Activated naive CD4-positive, alpha-beta T cell treated with anti-CD3 and anti-CD28 coated beads, Interleukin-2, amount 50 U/mL, for 16 hours (primary cell): Measurements from ENCODE around the gene ADGRG6.
"Not testable (repeated sequence)": the region's sequence is repeated elsewhere in the genome, so short reads cannot be mapped to it uniquely, and the experiment has no call there.

Experiments used
- DNase-seq: peaks from one replicate; pipeline ENCODE4 v3.0.0-alpha.2; 2020

ADGRG6 gene

DNA sequence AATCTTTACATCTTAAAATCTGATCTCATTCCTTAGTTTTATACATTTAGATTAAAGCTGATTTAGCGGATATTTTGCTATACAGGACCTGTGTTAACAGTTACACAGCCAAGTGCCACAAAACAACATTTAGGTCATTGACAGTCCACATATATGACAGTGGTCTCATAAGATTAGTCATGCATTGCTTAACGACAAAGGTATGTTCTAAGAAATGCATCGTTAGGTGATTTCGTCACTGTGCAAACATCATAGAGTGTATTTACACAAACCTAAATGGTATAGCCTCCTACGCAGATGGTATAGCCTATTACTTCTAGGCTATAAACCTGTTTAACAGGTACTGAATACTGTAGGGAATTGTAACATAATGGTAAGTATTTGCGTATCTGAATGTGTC lies 21.6 kb downstream of the ADGRG6 start:
- DNase-seq: no peak

DNA sequence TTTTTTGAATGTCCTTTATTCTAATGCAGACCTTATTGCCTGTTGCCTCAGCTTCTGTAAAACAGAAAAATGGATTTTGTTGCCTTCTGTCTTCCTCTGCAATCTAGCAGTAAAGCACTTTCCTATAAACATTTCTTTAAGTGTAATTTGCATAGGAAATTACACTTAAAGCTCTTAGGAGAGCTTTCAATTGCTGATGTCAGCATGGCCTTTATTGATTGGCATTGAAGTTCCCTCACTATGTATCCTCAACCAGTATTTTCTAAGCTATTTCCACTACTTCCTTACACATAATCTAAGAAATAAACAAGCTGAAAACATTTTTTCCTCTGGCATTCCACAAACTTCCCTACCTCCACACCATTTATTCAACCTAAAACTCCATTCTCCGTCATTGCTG lies 22.3 kb downstream of the ADGRG6 start:
- no peak for DNase-seq

DNA sequence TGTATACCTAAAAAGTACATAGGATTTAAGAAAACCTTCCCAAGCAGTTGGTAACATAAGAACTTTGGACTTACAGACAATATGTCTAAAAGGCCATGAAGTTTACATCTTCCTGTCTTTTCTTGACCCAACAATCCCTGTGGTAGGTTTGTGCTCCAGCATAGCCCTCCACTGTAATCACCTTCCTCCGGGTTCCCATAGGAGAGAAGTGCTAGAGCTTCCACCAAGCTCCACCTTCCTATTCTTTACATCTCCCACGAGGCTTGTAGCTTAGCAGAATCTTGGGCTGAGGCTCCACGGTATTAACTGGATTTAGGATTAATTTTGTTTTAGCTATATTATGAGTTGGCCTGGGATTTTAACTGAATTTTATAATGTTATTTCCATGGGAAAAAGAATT lies 23.3 kb downstream of the ADGRG6 start:
- no peak for DNase-seq

DNA sequence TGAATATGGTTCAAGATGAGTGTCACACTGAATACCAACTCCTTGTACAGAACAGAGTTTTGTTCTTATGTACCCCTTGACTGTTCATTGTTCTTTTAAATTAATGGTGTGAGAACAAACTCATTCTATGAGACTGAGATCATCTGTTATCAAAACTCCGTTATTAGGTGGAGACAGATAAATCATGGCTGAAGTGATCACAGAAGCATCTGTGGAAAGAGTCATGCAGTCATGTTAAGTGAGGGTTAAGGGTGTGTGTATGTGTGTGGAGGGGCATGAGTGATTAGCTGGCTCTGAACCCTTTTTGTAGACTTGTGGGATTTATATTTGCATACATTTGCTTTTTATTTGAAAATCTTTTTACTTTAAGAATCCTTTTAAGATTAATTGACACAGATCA lies 24.7 kb downstream of the ADGRG6 start:
- DNase-seq: no peak

DNA sequence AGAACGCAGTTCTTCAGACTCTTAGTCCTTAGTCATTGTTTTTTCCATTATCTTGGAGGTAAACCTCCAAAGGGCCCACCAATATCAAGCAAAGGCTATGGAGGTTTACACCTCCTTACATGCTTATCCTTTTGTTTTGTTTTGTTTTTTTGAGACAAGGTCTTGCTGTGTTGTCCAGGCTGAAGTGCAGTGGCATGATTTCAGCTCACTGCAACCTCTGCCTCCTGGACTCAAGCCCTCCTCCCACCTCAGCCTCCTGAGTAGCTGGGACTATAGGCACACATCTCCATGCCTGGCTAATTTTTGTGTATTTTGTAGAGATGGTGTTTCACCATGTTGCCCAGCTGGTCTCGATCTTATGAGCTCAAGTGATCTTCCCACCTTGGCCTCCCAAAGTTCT lies 26.3 kb downstream of the ADGRG6 start:
- no peak for DNase-seq

DNA sequence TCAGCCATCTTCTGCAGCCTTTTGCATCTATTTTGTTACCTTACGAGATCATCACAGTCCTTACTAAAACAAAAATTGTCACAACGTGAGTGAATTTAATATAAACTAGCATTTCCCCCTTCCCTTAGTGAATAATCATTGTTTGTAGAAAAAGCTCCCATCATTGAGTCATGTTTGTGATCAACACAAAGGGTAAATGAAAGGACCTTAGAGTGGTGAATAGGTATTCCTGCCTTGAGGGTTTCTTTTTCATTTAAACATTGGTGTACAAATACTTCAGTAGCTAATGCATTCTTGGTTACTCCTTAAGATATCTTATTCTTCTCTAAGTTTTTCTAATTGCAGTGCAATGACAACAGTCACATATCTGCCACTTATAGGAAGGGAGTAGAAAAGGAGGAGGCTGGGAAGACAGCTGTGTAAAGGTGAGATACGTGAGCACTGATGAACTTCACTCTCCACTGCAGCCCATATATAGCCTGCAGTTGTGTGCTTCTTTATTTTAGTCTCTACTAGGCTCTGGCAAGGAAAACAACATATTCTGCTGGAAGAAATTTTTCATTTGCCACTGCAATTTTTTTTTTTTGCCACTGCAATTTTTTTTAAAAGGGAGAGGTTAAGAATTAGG lies 27.8 kb downstream of the ADGRG6 start:
- DNase-seq: no peak

DNA sequence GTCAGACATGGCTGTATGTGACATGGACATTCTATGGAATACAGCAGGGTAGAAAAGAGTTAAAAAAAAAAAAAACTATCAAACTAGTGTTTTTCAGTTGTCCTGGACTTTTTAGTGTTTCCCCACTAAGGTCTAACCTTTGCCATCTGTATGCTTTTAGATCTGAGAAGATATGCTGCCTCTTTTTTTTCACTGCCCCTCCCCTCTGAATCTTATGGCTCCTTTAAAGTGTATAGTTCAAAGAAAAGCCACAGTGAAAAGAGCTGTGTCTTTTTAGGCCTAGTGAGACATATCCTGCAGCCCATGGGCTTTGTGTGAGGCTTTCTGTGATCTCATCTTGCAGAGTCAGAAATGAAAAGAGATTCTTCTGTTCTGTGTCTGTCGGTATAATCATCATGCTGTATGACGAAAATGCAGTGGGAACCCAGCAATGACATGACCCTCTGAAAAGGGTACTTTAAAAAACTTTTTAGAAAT lies 29.3 kb downstream of the ADGRG6 start:
- peak; percentile 21 for DNase-seq

DNA sequence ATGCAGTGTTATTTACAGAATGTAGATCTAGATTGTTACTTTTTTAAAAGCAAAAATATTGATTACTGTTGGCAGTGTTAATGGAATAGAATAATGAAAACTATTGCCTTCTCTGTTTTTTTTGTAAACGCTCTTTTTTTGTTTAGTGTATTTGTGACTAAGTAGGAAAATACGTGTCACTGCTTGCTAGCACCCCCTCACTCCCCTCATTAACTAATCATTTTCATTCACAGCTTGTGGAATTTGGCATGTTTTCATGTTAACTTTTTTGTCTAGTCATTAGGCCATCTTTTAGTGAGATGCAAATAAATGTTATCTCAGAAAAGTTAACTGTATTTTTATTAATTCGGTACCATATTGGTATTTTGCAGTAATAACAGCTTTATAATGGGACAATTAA lies 29.8 kb downstream of the ADGRG6 start:
- DNase-seq: no peak

DNA sequence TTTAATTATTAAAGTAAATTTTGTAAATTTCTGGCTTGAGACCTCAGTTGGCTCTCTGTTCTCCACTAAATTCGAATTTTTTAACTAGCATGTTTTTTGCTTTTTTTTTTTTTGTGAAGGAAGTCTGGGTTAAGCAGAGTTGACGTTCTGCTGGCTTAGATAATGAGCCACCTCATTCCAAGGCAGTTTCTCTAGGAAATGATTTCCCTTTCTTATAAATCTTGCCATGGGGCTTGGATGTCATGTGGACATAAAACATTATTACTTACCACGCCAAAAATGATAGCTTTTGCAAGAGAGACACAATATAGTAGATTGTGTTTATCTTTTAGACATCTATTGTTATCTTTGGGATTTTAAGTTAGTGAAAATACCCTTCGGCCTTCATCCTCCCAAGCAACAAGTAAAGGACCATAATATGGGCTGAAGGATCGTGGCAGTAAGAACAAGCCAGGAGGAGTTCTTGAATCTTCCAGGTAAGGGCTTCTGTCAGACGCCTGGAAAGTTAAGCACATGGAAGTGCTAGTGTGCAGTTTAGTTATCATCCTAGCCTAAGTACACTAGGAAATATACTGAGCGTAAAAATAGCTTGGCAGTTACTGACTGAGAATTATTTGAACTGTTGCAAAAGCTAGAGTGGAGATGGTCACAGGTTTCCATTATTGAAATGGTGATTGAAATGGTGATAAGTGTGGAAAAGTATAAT lies 30.7 kb downstream of the ADGRG6 start:
- DNase-seq: no peak

DNA sequence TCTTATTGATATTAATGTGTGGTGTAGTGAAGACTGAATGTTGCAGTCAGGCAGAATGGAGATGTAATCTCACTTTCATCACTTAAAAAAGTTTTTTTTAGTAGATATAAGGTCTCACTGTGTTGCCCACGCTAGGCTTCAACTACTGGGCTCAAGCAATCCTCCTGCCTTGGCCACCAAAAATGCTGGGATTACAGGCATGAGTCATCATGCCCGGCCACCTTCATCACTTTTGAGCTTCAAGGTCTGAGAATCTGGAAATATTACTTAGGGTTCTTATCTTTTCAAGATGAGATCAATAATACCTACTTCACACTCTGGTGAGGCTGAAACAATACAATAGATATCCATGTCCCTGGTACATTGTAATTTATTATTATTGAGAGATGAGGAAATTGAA lies 31.6 kb downstream of the ADGRG6 start:
- no peak for DNase-seq

DNA sequence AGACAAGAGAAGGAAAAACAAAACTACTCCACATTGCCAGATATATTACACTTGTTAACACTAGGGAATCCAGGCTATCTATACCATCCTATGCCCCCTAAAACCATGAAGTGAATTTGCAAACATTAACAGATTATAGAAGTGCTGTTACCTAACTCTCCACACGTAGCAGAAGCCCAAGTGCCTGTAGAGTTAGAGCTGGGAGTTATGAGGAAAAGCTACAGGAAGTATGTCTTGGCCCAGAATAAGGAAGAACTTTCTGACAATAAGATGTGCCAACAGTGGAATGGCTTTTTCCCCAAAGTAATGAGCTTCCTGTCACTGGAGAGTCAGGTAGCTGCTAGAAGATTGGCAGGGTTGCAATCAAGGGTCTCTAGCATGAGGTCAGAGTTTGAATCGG lies 32.5 kb downstream of the ADGRG6 start:
- DNase-seq: no peak

DNA sequence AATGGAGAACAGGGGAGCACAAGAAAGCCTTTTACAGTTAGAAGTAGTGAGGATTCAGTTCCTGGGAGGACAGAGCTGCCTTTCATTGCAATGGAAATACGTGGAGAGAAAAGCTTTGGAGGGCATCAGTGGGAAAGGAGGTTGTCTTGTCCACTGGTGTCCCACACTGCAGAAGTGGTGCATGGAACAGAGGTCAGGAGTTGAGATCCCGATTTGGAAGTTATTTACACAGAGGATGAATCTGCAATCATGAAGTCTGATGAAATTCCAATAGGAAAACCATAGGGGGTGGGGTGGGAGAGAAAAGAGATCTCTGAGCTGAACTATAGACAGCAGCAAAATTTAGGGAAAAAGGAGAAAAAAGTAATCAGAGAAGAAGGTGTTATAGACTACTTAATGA lies 33.6 kb downstream of the ADGRG6 start:
- no peak for DNase-seq

DNA sequence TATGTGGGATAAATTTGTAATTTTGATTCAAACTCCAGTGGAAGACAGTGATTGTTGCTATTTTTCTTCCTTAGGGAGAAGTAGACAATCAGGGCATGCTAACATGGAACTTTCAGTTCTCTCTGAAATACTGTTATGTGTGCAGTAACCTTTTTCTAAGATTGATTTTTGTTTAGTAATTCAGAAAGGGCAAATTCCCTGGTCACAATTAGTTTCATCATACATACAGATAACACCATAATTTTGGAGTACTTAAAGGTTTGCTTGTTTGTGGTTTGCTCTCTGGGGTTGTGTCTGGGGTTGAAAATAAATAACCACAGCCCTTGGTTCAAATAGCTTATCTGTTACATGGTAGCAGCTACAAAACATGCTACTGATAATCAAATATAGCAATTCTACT lies 34.4 kb downstream of the ADGRG6 start:
- no peak for DNase-seq

DNA sequence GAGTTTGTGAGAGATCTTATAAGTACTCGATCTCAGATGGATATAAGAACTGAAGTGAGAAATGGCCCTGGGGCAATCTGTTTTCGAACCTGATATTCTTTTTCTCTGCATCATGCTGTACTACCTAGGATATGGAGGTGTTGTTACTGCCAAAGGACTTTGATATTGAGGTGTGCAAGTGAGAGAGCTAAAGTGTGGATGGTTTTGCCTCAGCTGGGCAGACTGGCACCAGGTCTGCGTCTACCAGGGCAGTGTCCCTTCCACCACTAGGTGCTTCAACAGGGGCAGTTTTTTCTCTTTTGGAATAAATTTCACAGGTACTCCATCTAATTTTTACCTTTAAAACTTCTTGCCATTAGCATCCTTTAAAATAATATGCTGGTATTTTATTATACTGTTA lies 35.0 kb downstream of the ADGRG6 start:
- no peak for DNase-seq

DNA sequence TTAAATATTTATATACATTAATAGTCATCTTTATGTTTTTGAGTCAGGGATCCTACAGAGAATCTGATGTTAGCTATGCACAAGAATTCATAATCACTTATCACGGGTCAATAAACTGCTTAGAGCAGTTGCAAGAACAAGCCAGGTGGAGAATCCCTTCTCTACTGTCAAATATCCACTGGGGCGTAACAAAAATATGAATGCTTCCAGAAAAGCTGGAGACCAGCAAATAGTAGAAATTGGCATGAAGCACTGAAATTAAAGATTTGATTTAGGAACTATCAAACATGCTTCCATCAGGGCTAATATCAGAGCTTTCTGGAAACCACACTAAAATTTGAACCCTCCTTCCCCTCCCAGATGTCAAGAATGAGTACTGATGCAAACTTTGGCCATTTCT lies 37.3 kb downstream of the ADGRG6 start:
- no peak for DNase-seq

DNA sequence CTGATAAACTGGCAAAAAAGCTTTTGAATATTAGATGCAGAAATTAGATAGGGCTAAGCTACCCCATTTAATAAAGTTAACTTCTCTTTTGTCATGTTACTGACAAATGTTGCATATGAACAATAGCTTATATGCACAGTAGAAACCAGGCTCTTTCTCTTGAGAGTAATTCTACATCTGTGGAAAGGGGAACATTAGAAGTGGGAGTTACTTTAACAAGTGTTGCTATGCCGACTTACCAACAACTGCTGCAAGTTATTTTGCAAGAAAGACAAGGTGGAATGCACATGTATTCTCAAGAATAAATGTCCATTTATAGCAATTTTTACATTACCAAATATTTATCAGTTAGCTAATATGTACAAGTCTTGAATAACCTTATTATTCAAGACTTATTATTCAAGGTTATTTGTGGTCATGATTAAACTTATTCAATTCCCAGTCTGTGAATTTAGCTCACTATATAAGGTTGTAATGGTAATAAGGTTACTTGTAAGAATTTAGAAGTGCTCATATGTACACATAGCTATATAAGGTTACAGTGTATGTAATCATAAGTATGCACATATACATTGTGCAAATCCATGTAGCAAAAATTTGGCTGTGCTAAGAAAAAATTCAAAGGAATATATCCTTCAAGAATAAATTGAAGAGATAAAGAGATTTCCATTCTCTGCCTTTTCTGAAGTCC lies 38.3 kb downstream of the ADGRG6 start:
- no peak for DNase-seq

DNA sequence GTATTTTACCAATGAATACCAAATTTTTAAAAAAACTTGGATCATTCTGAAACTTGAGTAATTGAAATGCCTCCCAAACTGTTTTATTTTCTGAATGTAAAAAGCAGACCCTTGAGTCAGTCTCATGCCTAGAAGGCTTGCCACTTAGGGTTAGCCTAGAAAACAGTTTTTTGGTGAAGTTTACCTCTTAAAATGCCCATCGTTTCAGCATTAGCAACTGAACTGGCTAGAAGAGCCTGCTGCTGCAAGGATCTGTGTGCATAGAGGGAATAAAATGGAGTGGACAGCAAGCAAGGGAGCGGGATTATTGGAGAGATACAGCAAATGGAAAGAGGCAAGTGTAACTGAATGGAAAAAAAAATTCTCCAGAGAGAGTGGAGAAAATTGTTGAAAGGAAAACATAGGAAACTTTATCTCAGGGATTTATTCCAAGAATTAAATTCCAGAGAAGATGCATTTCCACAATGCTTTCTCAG lies 40.1 kb downstream of the ADGRG6 start:
- no peak for DNase-seq

DNA sequence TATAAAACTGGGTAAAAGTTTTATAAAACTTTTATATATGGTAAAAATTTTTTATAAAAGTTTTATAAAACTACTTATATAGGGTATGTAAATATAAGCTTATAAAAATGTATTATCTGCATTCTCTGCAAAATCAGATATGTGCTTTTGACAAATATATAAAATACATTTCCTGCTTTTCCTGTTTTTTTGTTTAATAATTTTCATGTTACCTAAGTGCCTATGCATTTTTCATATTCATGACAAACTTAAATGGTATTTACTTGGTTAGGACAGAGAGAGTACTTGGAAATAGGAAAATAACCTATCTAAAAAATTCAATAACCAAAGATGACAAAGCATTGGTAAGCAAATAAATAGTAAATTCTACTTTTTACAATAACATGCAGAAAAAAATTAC lies 41.2 kb downstream of the ADGRG6 start:
- DNase-seq: no peak

DNA sequence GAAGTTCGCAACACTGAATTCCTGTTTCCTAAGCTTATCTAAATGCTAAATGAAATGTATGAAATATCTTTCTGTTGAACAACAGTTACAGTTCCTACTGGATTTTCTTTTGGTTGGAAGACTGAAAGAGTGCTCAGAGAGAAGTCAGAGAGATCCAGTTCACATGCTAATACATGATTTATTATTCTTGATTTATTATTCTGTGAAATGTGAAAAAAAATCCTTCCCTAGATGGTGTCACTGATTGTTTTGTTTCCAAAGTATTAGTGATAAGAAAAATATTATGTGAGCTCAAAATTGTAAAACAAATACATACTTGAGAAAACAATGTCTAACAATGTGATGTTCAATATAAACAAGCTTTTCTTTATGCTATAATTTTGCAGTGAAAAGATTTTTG lies 42.1 kb downstream of the ADGRG6 start:
- DNase-seq: no peak

DNA sequence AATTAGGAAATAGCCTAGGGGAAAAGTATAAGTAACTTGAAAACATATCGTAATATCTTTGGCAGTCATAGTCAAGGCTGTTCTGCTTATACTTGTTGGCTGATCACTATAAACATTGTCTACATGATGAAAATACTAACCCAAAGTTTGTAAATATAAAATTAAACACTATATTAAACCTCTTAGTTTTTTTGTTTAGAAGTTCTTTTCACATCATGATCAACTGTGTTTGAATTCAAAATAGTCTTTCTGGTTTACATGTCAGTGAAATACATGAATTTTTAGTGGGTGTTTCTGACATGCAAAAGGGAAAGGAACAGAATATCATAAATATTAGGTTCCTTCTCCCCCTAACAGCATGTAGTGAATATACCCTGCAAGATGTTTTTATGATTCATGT lies 43.5 kb downstream of the ADGRG6 start:
- DNase-seq: no peak

DNA sequence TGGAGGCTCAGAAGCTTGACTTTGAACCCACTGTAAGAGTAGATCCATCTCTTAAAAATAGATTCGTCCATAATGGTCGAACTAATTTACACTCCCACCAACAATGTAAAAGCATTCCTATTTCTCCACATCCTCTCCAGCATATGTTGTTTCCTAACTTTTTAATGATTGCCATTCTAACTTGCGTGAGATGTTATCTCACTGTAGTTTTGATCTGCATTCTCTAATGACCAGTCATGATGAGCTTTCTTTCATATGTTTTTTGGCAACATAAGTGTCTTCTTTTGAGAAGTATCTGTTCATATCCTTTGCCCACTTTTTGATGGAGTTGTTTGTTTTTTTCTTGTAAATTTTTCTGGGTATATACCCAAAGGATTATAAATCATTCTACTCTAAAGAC lies 44.4 kb downstream of the ADGRG6 start:
- DNase-seq: not testable (repeated sequence)

DNA sequence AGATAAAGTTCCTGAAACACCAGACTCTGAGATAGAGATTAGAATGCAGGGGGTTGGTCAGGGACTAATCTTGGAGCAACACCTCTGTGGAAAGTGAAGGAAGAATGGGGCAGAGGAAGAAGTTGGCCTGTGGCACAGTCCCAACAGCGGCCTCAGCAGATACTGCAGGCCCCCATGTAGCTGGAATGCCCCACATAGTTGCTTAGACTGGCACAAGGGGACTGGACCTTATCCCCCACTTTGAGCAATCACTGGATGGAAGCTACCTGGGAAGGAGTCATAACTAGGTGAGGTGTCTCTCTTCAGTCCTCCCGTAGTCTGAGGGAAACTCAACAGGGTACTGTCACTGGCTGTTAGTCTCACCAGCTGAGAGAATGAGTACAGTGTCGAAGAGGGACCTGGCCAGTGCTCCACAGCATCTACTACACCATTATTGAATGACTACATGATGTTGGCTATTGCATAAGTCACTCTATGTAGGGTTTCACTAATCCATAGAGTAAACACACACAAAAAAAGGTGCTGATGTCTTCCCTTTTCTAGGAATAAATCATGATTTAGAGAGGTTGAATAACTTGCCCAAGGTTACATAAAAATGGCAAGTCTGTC lies 47.5 kb downstream of the ADGRG6 start:
- no peak for DNase-seq

DNA sequence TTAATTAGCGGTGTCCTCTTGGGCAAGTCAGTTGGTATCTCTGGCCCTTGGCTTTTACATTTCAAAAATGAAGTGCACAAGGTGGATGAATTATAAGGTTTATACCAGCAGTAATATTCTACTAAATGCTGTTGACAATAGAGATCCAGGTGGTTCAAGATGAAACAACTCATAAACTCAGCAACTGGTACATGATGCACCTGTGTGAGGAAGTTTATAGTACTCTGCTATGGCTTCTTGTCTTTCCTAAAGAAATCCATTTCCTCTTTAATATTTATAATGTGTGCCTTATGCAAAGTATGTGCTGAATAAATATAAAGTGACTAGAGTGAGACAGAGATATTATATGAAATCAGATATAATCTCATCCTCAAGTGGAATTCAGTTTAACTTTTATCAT lies 48.5 kb downstream of the ADGRG6 start:
- DNase-seq: no peak

DNA sequence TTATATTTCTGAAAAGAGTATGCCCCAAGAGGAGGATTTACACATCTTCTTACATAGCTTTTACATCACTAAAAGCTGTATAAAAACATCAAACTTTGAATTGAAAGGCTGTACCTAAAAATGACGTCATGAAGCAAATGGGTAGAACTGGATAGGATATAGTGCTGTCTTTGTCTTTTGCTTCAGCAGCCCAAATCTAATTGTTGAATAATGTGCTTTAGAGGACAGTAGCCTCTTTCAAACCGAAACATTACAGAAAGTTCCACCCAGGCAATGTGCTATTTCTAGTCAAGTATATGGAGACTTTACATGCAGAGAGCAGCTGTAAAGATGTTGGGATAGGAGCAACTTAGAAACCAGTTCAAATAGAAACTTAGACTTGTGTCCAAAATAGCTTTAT lies 51.9 kb downstream of the ADGRG6 start:
- DNase-seq: no peak
